Endothelial cell (in vitro differentiated cells): Measurements from ENCODE around the gene PDE1A. TPM values are rescaled to one million over a fixed set of nuclear protein-coding genes. Genes with fewer than 3 reads are reported as not detected.

Experiments used
- DNase-seq: peaks from one replicate; pipeline ENCODE4 v3.0.0; 2021; ENCODE audit warnings: low spot score
- H3K27ac Mint-ChIP-seq: one replicate; pipeline ENCODE4 v1.8.0; 2021; ENCODE audit warnings: mixed read lengths, inconsistent platforms; ENCODE audit not compliant: unreplicated experiment
- H3K27me3 Mint-ChIP-seq: one replicate; pipeline ENCODE4 v1.8.0; 2021; ENCODE audit warnings: mild to moderate bottlenecking, moderate library complexity, mixed read lengths, inconsistent platforms; ENCODE audit not compliant: unreplicated experiment
- H3K36me3 Mint-ChIP-seq: one replicate; pipeline ENCODE4 v1.8.0; 2021; ENCODE audit warnings: mild to moderate bottlenecking, low read depth, mixed read lengths, inconsistent platforms; ENCODE audit not compliant: unreplicated experiment
- H3K4me1 Mint-ChIP-seq: one replicate; pipeline ENCODE4 v1.8.0; 2021; ENCODE audit warnings: mild to moderate bottlenecking, mixed read lengths, inconsistent platforms; ENCODE audit not compliant: unreplicated experiment
- H3K4me3 Mint-ChIP-seq: one replicate; pipeline ENCODE4 v1.8.0; 2021; ENCODE audit warnings: mild to moderate bottlenecking, mixed read lengths, inconsistent platforms; ENCODE audit not compliant: unreplicated experiment
- H3K9me3 Mint-ChIP-seq: one replicate; pipeline ENCODE4 v1.8.0; 2021; ENCODE audit warnings: mixed read lengths, inconsistent platforms; ENCODE audit not compliant: unreplicated experiment
- total RNA-seq: library from RNA; stranded (reverse); fragmentation: NEBNext Ultra II Directional; extraction: Animal tissue kit (Norgen Biotek cat#: 25700); gene quantifications from one replicate; pipeline ENCODE4 v1.2.1, GENCODE V29; 2021; ENCODE audit not compliant: unreplicated experiment
- TF ChIP-seq, protein P1 (sequence below): fragments of 200-600 bp; sonication (generic); IDR thresholded peaks from one replicate; pipeline ENCODE4 v1.5.0; 2021; ENCODE audit warnings: antibody characterized with exemption; ENCODE audit not compliant: unreplicated experiment

PDE1A gene
- total RNA-seq, 1 donor from 2014 or later: 21.6 TPM

GRCh38 chr2:182319556-182320505, 107.0 kb downstream of the PDE1A start:
- Mint-ChIP-seq H3K4me3 (no peak overlapping the region), H3K27ac (no peak overlapping the region), H3K9me3 (no peaks in the 10 kb centered on the region), H3K36me3 (no peaks in the 10 kb centered on the region), H3K27me3 (no peaks in the 10 kb centered on the region), H3K4me1 (no peaks in the 10 kb centered on the region)
- no peak for DNase-seq
- TF ChIP-seq, protein P1, sequence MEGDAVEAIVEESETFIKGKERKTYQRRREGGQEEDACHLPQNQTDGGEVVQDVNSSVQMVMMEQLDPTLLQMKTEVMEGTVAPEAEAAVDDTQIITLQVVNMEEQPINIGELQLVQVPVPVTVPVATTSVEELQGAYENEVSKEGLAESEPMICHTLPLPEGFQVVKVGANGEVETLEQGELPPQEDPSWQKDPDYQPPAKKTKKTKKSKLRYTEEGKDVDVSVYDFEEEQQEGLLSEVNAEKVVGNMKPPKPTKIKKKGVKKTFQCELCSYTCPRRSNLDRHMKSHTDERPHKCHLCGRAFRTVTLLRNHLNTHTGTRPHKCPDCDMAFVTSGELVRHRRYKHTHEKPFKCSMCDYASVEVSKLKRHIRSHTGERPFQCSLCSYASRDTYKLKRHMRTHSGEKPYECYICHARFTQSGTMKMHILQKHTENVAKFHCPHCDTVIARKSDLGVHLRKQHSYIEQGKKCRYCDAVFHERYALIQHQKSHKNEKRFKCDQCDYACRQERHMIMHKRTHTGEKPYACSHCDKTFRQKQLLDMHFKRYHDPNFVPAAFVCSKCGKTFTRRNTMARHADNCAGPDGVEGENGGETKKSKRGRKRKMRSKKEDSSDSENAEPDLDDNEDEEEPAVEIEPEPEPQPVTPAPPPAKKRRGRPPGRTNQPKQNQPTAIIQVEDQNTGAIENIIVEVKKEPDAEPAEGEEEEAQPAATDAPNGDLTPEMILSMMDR: no peak

- Mint-ChIP-seq H3K36me3 (no peaks in the 10 kb centered on the region), H3K27me3 (no peaks in the 10 kb centered on the region), H3K27ac (no peak overlapping the region), H3K9me3 (no peaks in the 10 kb centered on the region), H3K4me1 (no peaks in the 10 kb centered on the region), H3K4me3 (no peak overlapping the region)
- TF ChIP-seq, protein P1: no peak
- no peak for DNase-seq
Observed at GRCh38 chr2:182318466-182319220, 108.2 kb downstream of the PDE1A start.

DNA sequence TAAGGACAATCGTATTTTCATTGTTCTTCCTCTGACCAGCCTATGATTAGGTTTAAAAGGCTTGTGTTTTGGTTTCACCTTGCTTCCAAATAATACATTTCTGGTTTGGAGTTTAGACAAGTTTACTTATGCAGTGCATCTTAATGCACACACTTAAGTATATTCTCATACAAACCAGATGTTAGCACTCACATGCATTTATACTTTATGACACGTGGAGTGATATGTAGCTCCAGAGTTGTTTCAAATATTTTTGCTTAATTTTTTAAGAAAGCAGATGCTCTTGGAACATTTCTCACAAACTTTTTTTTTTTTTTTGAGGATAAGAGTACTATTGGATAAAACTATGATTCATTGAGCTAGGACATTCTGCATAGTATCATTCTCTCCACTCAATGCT, 109.9 kb downstream of the PDE1A start:
- Mint-ChIP-seq H3K27ac (no peak overlapping the region), H3K4me3 (no peak overlapping the region), H3K27me3 (no peaks in the 10 kb centered on the region), H3K9me3 (no peaks in the 10 kb centered on the region), H3K4me1 (no peaks in the 10 kb centered on the region), H3K36me3 (no peaks in the 10 kb centered on the region)
- TF ChIP-seq, protein P1: no peak
- no peak for DNase-seq

DNA sequence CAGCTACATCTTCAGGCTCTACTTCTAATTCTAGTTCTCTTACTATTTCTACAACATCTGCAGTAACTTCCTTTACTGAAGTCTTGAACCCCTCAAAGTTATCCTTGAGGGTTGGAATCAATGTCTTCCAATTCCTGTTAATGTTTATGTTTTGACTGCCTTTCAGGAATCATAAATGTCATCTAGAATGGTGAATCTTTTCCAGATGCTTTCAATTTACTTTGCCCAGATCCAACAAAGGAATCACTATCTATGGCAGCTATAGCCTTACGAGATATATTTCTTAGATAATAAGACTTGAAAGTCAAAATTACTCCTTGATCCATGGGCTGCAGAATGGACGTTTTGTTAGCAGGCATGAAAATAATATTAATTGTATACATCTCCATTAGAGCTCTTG, 123.9 kb downstream of the PDE1A start:
- Mint-ChIP-seq H3K27me3 (no peaks in the 10 kb centered on the region), H3K4me3 (no peak overlapping the region), H3K36me3 (no peaks in the 10 kb centered on the region), H3K27ac (no peak overlapping the region), H3K9me3 (no peaks in the 10 kb centered on the region), H3K4me1 (no peaks in the 10 kb centered on the region)
- no peak for DNase-seq
- TF ChIP-seq, protein P1: no peak
